HepG2 (cell line): ENCODE results near the gene CCR3. TPM values are rescaled to one million over a fixed set of nuclear protein-coding genes. Genes with fewer than 3 reads are reported as not detected.

Experiments
- ATAC-seq: fragments of 200-7000 bp; cut with Tn5 transposase; 3 replicates; pipeline ENCODE4 v1.9.1; 2020; ENCODE audit warnings: mild to moderate bottlenecking, moderate library complexity
- BruUV-seq: library from RNA; stranded (reverse); fragments of 400-500 nt; replicated peaks from 2 replicates; lab custom pipeline; 2021; lab: Mats Ljungman, UMichigan
- CTCF ChIA-PET: fragments of 300-600 bp; formaldehyde crosslinking; extraction: SDS; loops from one replicate; lab custom pipeline; 2021; ENCODE audit warnings: low total read pairs, inconsistent platforms, low intra/inter-chr PET ratio; lab: Yijun Ruan, JAX
- POLR2A ChIA-PET: fragments of 350-600 bp; sonication (Branson Sonifier 250); formaldehyde crosslinking; loops from one replicate; lab custom pipeline; 2020; ENCODE audit warnings: antibody characterized with exemption, inconsistent platforms; lab: Yijun Ruan, JAX
- DNase-seq: peaks from one replicate; pipeline ENCODE4 v3.0.0-alpha.2; 2015; ENCODE audit warnings: low spot score
- FAIRE-seq: peaks from 3 replicates; lab custom pipeline; 2011; peaks lifted over from hg19 to GRCh38; lab: Jason Lieb, UNC
- H2AFZ ChIP-seq: one replicate; pipeline ENCODE4 v1.6.1; 2011; ENCODE audit warnings: low read length, inconsistent platforms
- H3K27ac ChIP-seq: fragments of 300-600 bp; 3 replicates; pipeline ENCODE4 v1.8.0; 2011; ENCODE audit warnings: mixed run types, mild to moderate bottlenecking, mixed read lengths, low read length, inconsistent platforms; ENCODE audit not compliant: insufficient read depth; ENCODE audit errors: extremely low read length
- H3K27me3 ChIP-seq, 2 experiments: fragments of 200-600 bp in 1 of 2; 2 replicates in 1 of 2; 3 replicates in 1 of 2; pipeline versions ENCODE4 v1.6.0 to v1.8.0; 2011; ENCODE audit warnings: low read length in 2 of 2, mild to moderate bottlenecking in 2 of 2, moderate library complexity in 2 of 2, inconsistent platforms in 1 of 2; ENCODE audit not compliant: insufficient read depth in 2 of 2, control insufficient read depth in 1 of 2
- H3K36me3 ChIP-seq, 2 experiments: fragments of 200-600 bp in 1 of 2; replicated peaks in 1 of 2; 2 replicates in 1 of 2; 3 replicates in 1 of 2; pipeline versions ENCODE4 v1.5.1 to v1.8.0; 2011; ENCODE audit warnings: low read length in 2 of 2, inconsistent platforms in 1 of 2; ENCODE audit not compliant: insufficient read depth in 2 of 2, control insufficient read depth in 1 of 2
- H3K4me1 ChIP-seq: 2 replicates; pipeline ENCODE4 v1.5.1; 2012; ENCODE audit warnings: low read length, inconsistent platforms; ENCODE audit not compliant: insufficient read depth
- H3K4me2 ChIP-seq: 2 replicates; pipeline ENCODE4 v1.6.0; 2011; ENCODE audit warnings: low read depth, low read length, inconsistent platforms
- H3K4me3 ChIP-seq, 3 experiments: fragments of 200-600 bp in 1 of 3; sonication (generic), shearing (Covaris generic) in 1 of 3; replicated peaks in 1 of 3; 2 replicates each; pipeline ENCODE4 v1.5.1; 2011 to 2016; ENCODE audit warnings: low read length in 3 of 3, inconsistent platforms in 2 of 3, low read depth in 2 of 3, mild to moderate bottlenecking in 2 of 3, control low read depth in 1 of 3, mixed read lengths in 1 of 3; ENCODE audit not compliant: insufficient read depth in 1 of 3
- H3K79me2 ChIP-seq: one replicate; pipeline ENCODE4 v1.6.1; 2011; ENCODE audit warnings: low read length, inconsistent platforms; ENCODE audit not compliant: insufficient read depth
- H3K9ac ChIP-seq: 2 replicates; pipeline ENCODE4 v1.6.0; 2011; ENCODE audit warnings: mild to moderate bottlenecking, low read depth, low read length, inconsistent platforms; ENCODE audit not compliant: insufficient read depth
- H3K9me3 ChIP-seq: 2 replicates; pipeline ENCODE4 v1.5.1; 2012; ENCODE audit warnings: mild to moderate bottlenecking, low read length
- H4K20me1 ChIP-seq: 2 replicates; pipeline ENCODE4 v1.6.0; 2011; ENCODE audit warnings: inconsistent platforms, mild to moderate bottlenecking, low read length, moderate library complexity; ENCODE audit not compliant: insufficient read depth
- AHR ChIP-seq: IDR thresholded peaks from 2 replicates; pipeline ENCODE4 v1.6.1; 2018; ENCODE audit warnings: missing genetic modification reagents, missing compliant biosample characterization
- ATF5 ChIP-seq: sonication (generic); formaldehyde crosslinking; IDR thresholded peaks from 2 replicates; pipeline ENCODE4 v1.4.0; 2020; ENCODE audit warnings: mild to moderate bottlenecking, low read depth, missing genetic modification reagents
- CBX1 ChIP-seq: IDR thresholded peaks from one replicate; pipeline ENCODE4 v1.6.1; 2016; ENCODE audit warnings: antibody characterized with exemption, low read depth
- CHD2 ChIP-seq: IDR thresholded peaks from 2 replicates; pipeline ENCODE4 v1.6.1; 2011; ENCODE audit warnings: low read depth, low read length, improper control_type of control experiment
- FOXK2 ChIP-seq: fragments of 450-650 bp; IDR thresholded peaks from 2 replicates; pipeline ENCODE4 v1.6.1; 2016
- HDAC6 ChIP-seq: fragments of 200-600 bp; sonication (generic); IDR thresholded peaks from 2 replicates; pipeline ENCODE4 v1.7.0; 2017; ENCODE audit warnings: mild to moderate bottlenecking, antibody characterized with exemption, low read length, low read depth
- MYC ChIP-seq: sonication (generic); formaldehyde crosslinking; IDR thresholded peaks from 2 replicates; pipeline ENCODE4 v1.9.0; 2021; ENCODE audit warnings: missing genetic modification reagents, borderline replicate concordance
- NFYB ChIP-seq: sonication (generic); formaldehyde crosslinking; IDR thresholded peaks from 2 replicates; pipeline ENCODE4 v1.4.0; 2020; ENCODE audit warnings: missing genetic modification reagents
- RELA ChIP-seq: sonication (generic); formaldehyde crosslinking; IDR thresholded peaks from 2 replicates; pipeline ENCODE4 v1.4.0; 2020; ENCODE audit warnings: missing genetic modification reagents
- RNF2 ChIP-seq: fragments of 450-650 bp; conservative IDR thresholded peaks from 2 replicates; pipeline ENCODE4 v1.6.1; 2016; ENCODE audit warnings: low read depth
- SNAI1 ChIP-seq: sonication (generic); formaldehyde crosslinking; IDR thresholded peaks from 2 replicates; pipeline ENCODE4 v1.5.0; 2020; ENCODE audit warnings: mild to moderate bottlenecking, missing genetic modification reagents, borderline replicate concordance
- SYNCRIP ChIP-seq: fragments of 200-400 bp; formaldehyde crosslinking; IDR thresholded peaks from 2 replicates; pipeline ENCODE4 v1.6.1; 2018; ENCODE audit warnings: mild to moderate bottlenecking, low read depth, low read length; ENCODE audit not compliant: insufficient read depth
- TFDP1 ChIP-seq: IDR thresholded peaks from 2 replicates; pipeline ENCODE4 v1.6.1; 2016; ENCODE audit warnings: missing compliant biosample characterization, missing genetic modification reagents, borderline replicate concordance
- ZFP91 ChIP-seq: sonication (generic); formaldehyde crosslinking; IDR thresholded peaks from 2 replicates; pipeline ENCODE4 v1.9.0; 2022; ENCODE audit warnings: missing genetic modification reagents, mild to moderate bottlenecking, borderline replicate concordance
- ZNF329 ChIP-seq: sonication (generic); formaldehyde crosslinking; IDR thresholded peaks from 2 replicates; pipeline ENCODE4 v1.9.0; 2021; ENCODE audit warnings: low read depth, mild to moderate bottlenecking, missing genetic modification reagents
- ZNF343 ChIP-seq: sonication (generic); formaldehyde crosslinking; IDR thresholded peaks from 2 replicates; pipeline ENCODE4 v1.4.0; 2020; ENCODE audit warnings: mild to moderate bottlenecking, missing genetic modification reagents
- ZNF768 ChIP-seq: sonication (generic); formaldehyde crosslinking; IDR thresholded peaks from 2 replicates; pipeline ENCODE4 v1.4.0; 2020; ENCODE audit warnings: missing genetic modification reagents
- ZNF773 ChIP-seq: sonication (generic); formaldehyde crosslinking; IDR thresholded peaks from 2 replicates; pipeline ENCODE4 v1.4.0; 2020; ENCODE audit warnings: missing genetic modification reagents, borderline replicate concordance
- in situ Hi-C: cut with HindIII; loops from 2 replicates; pipeline ENCODE4 v1.10.0; 2017; ENCODE audit warnings: low pct_unique_long_range_greater_than_20kb; ENCODE audit not compliant: extremely low pct_ligation_motif_present
- intact Hi-C: fragments of 100-400 bp; cut with micrococcal nuclease; formaldehyde crosslinking; loops from one replicate; pipeline ENCODE4 v1.10.0; 2022; ENCODE audit not compliant: unreplicated experiment
- polyA plus RNA-seq, 8 experiments: library from polyadenylated mRNA; depleted of rRNA in 3 of 8; stranded (reverse) in 7 of 8; unstranded in 1 of 8; fragments of >200 nt; fragmentation: Illumina TruSeq in 4 of 8; extraction: Trizol in 4 of 8; gene quantifications; 2 replicates each; pipeline versions ENCODE4 v1.2.1 to v1.2.3, GENCODE V29; 2011 to 2016; ENCODE audit warnings: low read depth in 4 of 8, missing spikeins in 1 of 8, mixed read lengths in 1 of 8; ENCODE audit not compliant: insufficient read depth in 1 of 8
- total RNA-seq, 5 experiments: library from RNA; depleted of rRNA; stranded (reverse); fragments of >200 nt; fragmentation: Illumina TruSeq; extraction: Trizol; gene quantifications; 2 replicates each; pipeline ENCODE4 v1.2.3, GENCODE V29; 2016; ENCODE audit warnings: low read depth in 1 of 5

CCR3 gene
- total and polyA plus RNA-seq, 2 of the 13 experiments (the other 11 are each of a cell fraction or from before 2014, with no cell fraction given), result not detected

GRCh38 chr3:46314517-46314916 lies 72.3 kb downstream of the CCR3 start:
- intact Hi-C loops, result no loop called here
- Histone ChIP-seq H3K27ac (no peak overlapping the region), H3K9ac (no peak overlapping the region), H3K4me1 (no peaks in the 10 kb centered on the region), H4K20me1 (no peaks in the 10 kb centered on the region), H2AFZ (no peak overlapping the region), H3K27me3 (no peaks in the 10 kb centered on the region), H3K79me2 (no peaks in the 10 kb centered on the region), H3K4me3 (no peak overlapping the region), H3K9me3 (no peaks in the 10 kb centered on the region), H3K4me2 (no peak overlapping the region), H3K36me3 (no peaks in the 10 kb centered on the region)
- in situ Hi-C loops, result no loop called here
- ATAC-seq, result no peak
- ChIA-PET POLR2A (no interaction called here), CTCF (no interaction called here)
- no peak for TF ChIP-seq ZNF343 (CRISPR knock-in tag)
- no peak for TF ChIP-seq SYNCRIP
- no peak for TF ChIP-seq SNAI1 (CRISPR knock-in tag)
- TF ChIP-seq FOXK2, result no peak
- no peak for TF ChIP-seq ZNF773 (CRISPR knock-in tag)
- no peak for TF ChIP-seq AHR (CRISPR knock-in tag)
- no peak for TF ChIP-seq ZNF768 (CRISPR knock-in tag)
- TF ChIP-seq RELA (CRISPR knock-in tag), result no peak
- no TSS peak for BruUV-seq
- no peak for DNase-seq
- FAIRE-seq, result no peak

- Histone ChIP-seq H3K79me2 (no peaks in the 10 kb centered on the region), H3K4me3 (no peak overlapping the region), H3K4me2 (no peak overlapping the region), H3K27me3 (no peaks in the 10 kb centered on the region), H3K27ac (no peak overlapping the region), H3K36me3 (no peaks in the 10 kb centered on the region), H4K20me1 (no peaks in the 10 kb centered on the region), H3K9me3 (no peaks in the 10 kb centered on the region), H3K4me1 (no peaks in the 10 kb centered on the region), H3K9ac (no peak overlapping the region), H2AFZ (no peak overlapping the region)
- intact Hi-C loops, result no loop called here
- DNase-seq (no peak), ATAC-seq (no peak), FAIRE-seq (no peak)
- CTCF ChIA-PET, result no interaction called here
- POLR2A ChIA-PET, result no interaction called here
- BruUV-seq, result no TSS peak
- in situ Hi-C loops, result no loop called here
- TF ChIP-seq RNF2 (no peak), TFDP1 (CRISPR knock-in tag) (no peak), CBX1 (no peak), ZFP91 (CRISPR knock-in tag) (no peak), NFYB (CRISPR knock-in tag) (no peak), CHD2 (no peak), ZNF329 (no peak), ATF5 (CRISPR knock-in tag) (no peak), MYC (CRISPR knock-in tag) (no peak), HDAC6 (no peak)
Observed at GRCh38 chr3:46316206-46316605, 73.9 kb downstream of the CCR3 start.
